ENCODE results near the gene ZSCAN22. TPM values are rescaled to one million over a fixed set of nuclear protein-coding genes. Genes with fewer than 3 reads are reported as not detected.

ZSCAN22 gene
- total and polyA plus RNA-seq, 2 of the 13 experiments (the other 11 are each of a cell fraction or from before 2014, with no cell fraction given) = 2.5 to 3.5 TPM

DNA sequence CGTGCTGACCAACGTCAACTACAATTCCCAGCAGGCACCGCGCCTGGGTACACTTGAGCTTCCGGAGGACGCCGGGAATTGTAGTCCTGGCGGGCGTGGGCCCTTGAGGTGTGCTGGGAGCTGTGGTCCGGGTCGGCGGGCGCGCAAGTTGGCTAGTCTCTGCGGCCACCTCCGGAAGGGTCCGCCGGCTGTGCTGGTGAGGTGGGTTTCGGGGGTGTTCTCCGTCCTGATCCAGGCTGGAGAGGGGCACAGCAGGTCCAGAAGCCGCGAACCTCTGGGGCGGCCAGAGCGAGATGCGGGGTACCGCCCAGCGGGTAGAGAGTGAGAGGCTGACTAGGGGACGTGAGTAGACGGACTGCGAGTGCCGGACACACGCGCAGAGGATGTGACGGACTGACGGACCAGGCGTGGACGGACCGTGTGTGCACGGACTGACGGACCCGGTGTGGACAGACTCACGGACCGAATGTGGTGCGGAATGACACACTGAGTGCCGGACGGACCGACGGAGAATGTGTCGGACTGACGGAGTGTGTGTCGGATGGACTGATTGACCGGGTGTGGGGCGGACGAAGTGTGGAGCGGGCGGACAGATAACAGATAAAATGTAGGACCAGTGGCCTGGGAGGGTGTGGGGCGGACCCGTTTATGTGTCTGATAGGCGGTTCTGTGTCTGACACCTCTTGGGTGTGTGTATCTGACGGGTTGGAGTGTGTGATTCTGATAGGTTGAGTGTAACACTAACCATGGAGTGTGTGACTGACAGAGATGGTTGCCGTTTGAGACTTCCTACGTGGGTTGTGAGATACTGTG is at the start of gene ZSCAN22 (continued):
- TF ChIP-seq YEATS2 (CRISPR knock-in tag; IDR thresholded peaks at IDR 0.05; ENCODE audit: borderline replicate concordance) (peak; percentile 87), ZNF605 (CRISPR knock-in tag; IDR thresholded peaks at IDR 0.05) (peak; percentile 86), GPN1 (CRISPR knock-in tag; IDR thresholded peaks at IDR 0.05; ENCODE audit: borderline replicate concordance) (no peak; the same call in 1 of the 2 replicates), ZNF337 (CRISPR knock-in tag; IDR thresholded peaks at IDR 0.05; ENCODE audit: borderline replicate concordance, low read depth) (peak; percentile 65; the same call in 1 of the 2 replicates), RFX1 (IDR thresholded peaks at IDR 0.05) (no peak), PHF8 (CRISPR knock-in tag; IDR thresholded peaks at IDR 0.05) (peak; percentile 97), KLF12 (CRISPR knock-in tag; IDR thresholded peaks at IDR 0.05; ENCODE audit: borderline replicate concordance) (peak; percentile 95), NFE2 (CRISPR knock-in tag; IDR thresholded peaks at IDR 0.05) (no peak), HOXA9 (CRISPR knock-in tag; IDR thresholded peaks at IDR 0.05; ENCODE audit: borderline replicate concordance) (peak; percentile 84), MAF1 (CRISPR knock-in tag; IDR thresholded peaks at IDR 0.05; ENCODE audit: borderline replicate concordance) (peak; percentile 82; the same call in 1 of the 2 replicates), ZNF746 (CRISPR knock-in tag; IDR thresholded peaks at IDR 0.05) (no peak)
- TF ChIP-seq, protein P1, sequence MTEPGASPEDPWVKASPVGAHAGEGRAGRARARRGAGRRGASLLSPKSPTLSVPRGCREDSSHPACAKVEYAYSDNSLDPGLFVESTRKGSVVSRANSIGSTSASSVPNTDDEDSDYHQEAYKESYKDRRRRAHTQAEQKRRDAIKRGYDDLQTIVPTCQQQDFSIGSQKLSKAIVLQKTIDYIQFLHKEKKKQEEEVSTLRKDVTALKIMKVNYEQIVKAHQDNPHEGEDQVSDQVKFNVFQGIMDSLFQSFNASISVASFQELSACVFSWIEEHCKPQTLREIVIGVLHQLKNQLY (CRISPR knock-in tag; IDR thresholded peaks at IDR 0.05) = peak; percentile 17; the same call in 1 of the 2 replicates
- TF ChIP-seq, protein P2, sequence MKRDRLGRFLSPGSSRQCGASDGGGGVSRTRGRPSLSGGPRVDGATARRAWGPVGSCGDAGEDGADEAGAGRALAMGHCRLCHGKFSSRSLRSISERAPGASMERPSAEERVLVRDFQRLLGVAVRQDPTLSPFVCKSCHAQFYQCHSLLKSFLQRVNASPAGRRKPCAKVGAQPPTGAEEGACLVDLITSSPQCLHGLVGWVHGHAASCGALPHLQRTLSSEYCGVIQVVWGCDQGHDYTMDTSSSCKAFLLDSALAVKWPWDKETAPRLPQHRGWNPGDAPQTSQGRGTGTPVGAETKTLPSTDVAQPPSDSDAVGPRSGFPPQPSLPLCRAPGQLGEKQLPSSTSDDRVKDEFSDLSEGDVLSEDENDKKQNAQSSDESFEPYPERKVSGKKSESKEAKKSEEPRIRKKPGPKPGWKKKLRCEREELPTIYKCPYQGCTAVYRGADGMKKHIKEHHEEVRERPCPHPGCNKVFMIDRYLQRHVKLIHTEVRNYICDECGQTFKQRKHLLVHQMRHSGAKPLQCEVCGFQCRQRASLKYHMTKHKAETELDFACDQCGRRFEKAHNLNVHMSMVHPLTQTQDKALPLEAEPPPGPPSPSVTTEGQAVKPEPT (CRISPR knock-in tag; IDR thresholded peaks at IDR 0.05; ENCODE audit: low read depth) = 0 out of 2 replicates have a peak, but pooled peaks have one; percentile 60
- TF ChIP-seq, protein P3, sequence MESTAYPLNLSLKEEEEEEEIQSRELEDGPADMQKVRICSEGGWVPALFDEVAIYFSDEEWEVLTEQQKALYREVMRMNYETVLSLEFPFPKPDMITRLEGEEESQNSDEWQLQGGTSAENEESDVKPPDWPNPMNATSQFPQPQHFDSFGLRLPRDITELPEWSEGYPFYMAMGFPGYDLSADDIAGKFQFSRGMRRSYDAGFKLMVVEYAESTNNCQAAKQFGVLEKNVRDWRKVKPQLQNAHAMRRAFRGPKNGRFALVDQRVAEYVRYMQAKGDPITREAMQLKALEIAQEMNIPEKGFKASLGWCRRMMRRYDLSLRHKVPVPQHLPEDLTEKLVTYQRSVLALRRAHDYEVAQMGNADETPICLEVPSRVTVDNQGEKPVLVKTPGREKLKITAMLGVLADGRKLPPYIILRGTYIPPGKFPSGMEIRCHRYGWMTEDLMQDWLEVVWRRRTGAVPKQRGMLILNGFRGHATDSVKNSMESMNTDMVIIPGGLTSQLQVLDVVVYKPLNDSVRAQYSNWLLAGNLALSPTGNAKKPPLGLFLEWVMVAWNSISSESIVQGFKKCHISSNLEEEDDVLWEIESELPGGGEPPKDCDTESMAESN (CRISPR knock-in tag; conservative IDR thresholded peaks at IDR 0.05) = peak; percentile 77; the same call in 1 of the 2 replicates
- TF ChIP-seq, protein P4, sequence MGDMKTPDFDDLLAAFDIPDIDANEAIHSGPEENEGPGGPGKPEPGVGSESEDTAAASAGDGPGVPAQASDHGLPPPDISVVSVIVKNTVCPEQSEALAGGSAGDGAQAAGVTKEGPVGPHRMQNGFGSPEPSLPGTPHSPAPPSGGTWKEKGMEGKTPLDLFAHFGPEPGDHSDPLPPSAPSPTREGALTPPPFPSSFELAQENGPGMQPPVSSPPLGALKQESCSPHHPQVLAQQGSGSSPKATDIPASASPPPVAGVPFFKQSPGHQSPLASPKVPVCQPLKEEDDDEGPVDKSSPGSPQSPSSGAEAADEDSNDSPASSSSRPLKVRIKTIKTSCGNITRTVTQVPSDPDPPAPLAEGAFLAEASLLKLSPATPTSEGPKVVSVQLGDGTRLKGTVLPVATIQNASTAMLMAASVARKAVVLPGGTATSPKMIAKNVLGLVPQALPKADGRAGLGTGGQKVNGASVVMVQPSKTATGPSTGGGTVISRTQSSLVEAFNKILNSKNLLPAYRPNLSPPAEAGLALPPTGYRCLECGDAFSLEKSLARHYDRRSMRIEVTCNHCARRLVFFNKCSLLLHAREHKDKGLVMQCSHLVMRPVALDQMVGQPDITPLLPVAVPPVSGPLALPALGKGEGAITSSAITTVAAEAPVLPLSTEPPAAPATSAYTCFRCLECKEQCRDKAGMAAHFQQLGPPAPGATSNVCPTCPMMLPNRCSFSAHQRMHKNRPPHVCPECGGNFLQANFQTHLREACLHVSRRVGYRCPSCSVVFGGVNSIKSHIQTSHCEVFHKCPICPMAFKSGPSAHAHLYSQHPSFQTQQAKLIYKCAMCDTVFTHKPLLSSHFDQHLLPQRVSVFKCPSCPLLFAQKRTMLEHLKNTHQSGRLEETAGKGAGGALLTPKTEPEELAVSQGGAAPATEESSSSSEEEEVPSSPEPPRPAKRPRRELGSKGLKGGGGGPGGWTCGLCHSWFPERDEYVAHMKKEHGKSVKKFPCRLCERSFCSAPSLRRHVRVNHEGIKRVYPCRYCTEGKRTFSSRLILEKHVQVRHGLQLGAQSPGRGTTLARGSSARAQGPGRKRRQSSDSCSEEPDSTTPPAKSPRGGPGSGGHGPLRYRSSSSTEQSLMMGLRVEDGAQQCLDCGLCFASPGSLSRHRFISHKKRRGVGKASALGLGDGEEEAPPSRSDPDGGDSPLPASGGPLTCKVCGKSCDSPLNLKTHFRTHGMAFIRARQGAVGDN (CRISPR knock-in tag; IDR thresholded peaks at IDR 0.05) = peak; percentile 90
